Glutamatergic neuron (in vitro differentiated cells): ENCODE data around the gene UQCRC2. TPM values are rescaled to one million over a fixed set of nuclear protein-coding genes. Genes with fewer than 3 reads are reported as not detected.

ENCODE experiments used
- DNase-seq: peaks from one replicate; pipeline ENCODE4 v3.0.0; 2022
- H3K27ac Mint-ChIP-seq: one replicate; pipeline ENCODE4 v1.8.0; 2020; ENCODE audit warnings: mild to moderate bottlenecking, mixed read lengths, inconsistent platforms; ENCODE audit not compliant: unreplicated experiment
- H3K27me3 Mint-ChIP-seq: one replicate; pipeline ENCODE4 v1.8.0; 2020; ENCODE audit warnings: mild to moderate bottlenecking, moderate library complexity, mixed read lengths, inconsistent platforms; ENCODE audit not compliant: unreplicated experiment
- H3K36me3 Mint-ChIP-seq: one replicate; pipeline ENCODE4 v1.8.0; 2020; ENCODE audit warnings: mild to moderate bottlenecking, mixed read lengths, inconsistent platforms; ENCODE audit not compliant: unreplicated experiment
- H3K4me1 Mint-ChIP-seq: one replicate; pipeline ENCODE4 v1.8.0; 2020; ENCODE audit warnings: mild to moderate bottlenecking, low read depth, mixed read lengths, inconsistent platforms; ENCODE audit not compliant: unreplicated experiment
- H3K4me3 Mint-ChIP-seq: one replicate; pipeline ENCODE4 v1.8.0; 2020; ENCODE audit warnings: mild to moderate bottlenecking, mixed read lengths, inconsistent platforms; ENCODE audit not compliant: unreplicated experiment
- H3K9me3 Mint-ChIP-seq: one replicate; pipeline ENCODE4 v1.8.0; 2020; ENCODE audit warnings: mild to moderate bottlenecking, moderate library complexity, mixed read lengths, inconsistent platforms; ENCODE audit not compliant: unreplicated experiment
- total RNA-seq: library from RNA; stranded (reverse); fragmentation: NEBNext Ultra II Directional; extraction: Animal tissue kit (Norgen Biotek cat#: 25700); gene quantifications from one replicate; pipeline ENCODE4 v1.2.1, GENCODE V29; 2021; ENCODE audit not compliant: unreplicated experiment
- TF ChIP-seq, protein P1 (sequence below): fragments of 200-600 bp; sonication (generic); IDR thresholded peaks from one replicate; pipeline ENCODE4 v1.5.0; 2021; ENCODE audit not compliant: partially characterized antibody, unreplicated experiment

Gene UQCRC2
- total RNA-seq, 1 donor from 2014 or later, result 193 TPM

DNA sequence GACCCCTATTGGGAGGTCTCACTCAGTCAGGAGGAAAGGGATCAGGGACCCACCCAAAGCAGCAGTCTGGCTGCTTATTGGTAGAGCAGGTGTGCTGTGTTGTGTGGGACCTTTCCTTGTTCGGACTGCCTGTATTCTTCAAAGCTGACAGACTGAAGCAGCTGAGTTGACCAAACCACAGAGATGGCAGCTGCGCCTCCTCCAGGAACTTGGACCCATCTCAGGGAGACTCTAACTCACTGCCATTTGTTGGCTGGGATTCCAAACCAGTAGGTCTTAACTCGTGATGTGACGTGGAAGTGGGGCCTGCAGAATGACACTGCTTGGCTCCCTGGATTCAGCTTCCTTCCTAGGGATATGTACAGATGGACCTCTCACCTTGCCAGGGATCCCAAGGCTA, 9.6 kb upstream of the UQCRC2 start:
- Mint-ChIP-seq H3K4me3 (no peak overlapping the region), H3K27ac (no peak overlapping the region), H3K4me1 (no peaks in the 10 kb centered on the region), H3K27me3 (peaks cover 1% of the 10 kb centered on the region), H3K9me3 (peaks cover 2% of the 10 kb centered on the region), H3K36me3 (no peaks in the 10 kb centered on the region)
- TF ChIP-seq, protein P1, sequence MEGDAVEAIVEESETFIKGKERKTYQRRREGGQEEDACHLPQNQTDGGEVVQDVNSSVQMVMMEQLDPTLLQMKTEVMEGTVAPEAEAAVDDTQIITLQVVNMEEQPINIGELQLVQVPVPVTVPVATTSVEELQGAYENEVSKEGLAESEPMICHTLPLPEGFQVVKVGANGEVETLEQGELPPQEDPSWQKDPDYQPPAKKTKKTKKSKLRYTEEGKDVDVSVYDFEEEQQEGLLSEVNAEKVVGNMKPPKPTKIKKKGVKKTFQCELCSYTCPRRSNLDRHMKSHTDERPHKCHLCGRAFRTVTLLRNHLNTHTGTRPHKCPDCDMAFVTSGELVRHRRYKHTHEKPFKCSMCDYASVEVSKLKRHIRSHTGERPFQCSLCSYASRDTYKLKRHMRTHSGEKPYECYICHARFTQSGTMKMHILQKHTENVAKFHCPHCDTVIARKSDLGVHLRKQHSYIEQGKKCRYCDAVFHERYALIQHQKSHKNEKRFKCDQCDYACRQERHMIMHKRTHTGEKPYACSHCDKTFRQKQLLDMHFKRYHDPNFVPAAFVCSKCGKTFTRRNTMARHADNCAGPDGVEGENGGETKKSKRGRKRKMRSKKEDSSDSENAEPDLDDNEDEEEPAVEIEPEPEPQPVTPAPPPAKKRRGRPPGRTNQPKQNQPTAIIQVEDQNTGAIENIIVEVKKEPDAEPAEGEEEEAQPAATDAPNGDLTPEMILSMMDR, result no peak
- DNase-seq, result no peak

DNA sequence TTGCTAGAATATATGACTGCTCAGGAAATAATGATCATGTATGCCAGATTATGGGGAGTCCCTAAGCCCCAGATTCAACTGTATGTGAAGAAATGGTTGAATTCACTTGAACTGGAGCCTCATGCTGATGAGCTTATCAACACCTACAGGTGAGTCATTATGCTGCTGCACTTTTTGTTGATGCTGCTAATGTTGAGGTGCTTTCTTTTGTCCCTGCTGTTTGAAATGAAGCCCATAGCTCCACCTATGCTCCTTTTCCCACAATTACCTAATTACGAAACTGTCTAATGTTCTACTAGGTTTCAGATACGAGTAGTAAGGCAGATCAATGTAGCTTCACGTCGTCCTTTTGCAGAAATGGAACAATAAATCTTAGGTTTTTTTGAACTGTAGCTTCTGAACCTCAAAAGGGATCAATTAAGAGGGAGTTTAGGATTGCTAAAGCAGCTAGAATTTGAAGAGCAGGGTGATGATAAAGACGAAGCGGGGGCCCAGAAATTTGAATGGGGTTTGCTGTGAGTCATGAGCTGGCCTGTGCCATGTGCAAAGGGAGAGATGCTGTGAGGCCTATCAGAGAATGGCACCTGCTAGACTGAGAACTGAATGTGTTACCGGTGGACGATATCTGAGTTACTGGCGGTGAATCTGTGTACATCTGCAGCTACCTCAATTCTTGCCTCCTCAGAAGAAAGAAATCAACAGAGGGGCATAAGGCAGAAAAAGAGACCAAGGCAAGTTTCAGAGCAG, 6.1 kb upstream of the UQCRC2 start:
- peaks cover 1% of the 10 kb centered on the region for H3K27me3 Mint-ChIP-seq
- H3K4me1 Mint-ChIP-seq, result peaks cover 2% of the 10 kb centered on the region
- DNase-seq, result no peak
- H3K27ac Mint-ChIP-seq, result no peak overlapping the region
- TF ChIP-seq, protein P1, result no peak
- no peaks in the 10 kb centered on the region for H3K36me3 Mint-ChIP-seq
- H3K4me3 Mint-ChIP-seq, result no peak overlapping the region
- peaks cover 2% of the 10 kb centered on the region for H3K9me3 Mint-ChIP-seq

DNA sequence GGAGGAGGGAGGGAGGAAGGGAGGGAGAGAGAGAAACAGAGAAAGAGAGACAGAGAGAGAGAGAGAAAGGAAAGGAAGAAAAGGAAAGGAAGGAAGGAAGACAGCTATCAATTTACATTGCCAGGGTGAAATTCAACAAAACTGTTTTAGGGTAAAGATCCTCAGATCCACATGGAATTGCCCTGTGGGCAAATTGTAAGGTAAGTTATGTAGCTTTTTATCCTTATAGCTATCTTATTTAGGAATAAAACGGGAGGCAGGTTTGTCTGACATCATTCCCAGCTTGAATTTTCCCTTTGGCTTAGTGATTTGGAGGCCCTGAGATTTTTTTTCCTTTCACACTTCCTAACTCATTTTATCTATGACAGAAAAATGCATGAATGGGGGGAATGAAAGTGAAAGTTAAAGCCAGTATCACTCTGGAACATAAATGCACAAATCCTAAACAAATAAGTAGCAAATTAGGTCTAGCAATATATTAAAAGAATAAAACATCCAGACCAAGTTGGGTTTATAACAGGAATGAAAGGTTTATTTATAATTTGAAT, 3.4 kb upstream of the UQCRC2 start:
- TF ChIP-seq, protein P1, result no peak
- Mint-ChIP-seq H3K9me3 (peaks cover 8% of the 10 kb centered on the region), H3K27me3 (peaks cover 8% of the 10 kb centered on the region), H3K4me3 (no peak overlapping the region), H3K27ac (no peak overlapping the region), H3K36me3 (no peaks in the 10 kb centered on the region), H3K4me1 (peaks cover 8% of the 10 kb centered on the region)
- no peak for DNase-seq

DNA sequence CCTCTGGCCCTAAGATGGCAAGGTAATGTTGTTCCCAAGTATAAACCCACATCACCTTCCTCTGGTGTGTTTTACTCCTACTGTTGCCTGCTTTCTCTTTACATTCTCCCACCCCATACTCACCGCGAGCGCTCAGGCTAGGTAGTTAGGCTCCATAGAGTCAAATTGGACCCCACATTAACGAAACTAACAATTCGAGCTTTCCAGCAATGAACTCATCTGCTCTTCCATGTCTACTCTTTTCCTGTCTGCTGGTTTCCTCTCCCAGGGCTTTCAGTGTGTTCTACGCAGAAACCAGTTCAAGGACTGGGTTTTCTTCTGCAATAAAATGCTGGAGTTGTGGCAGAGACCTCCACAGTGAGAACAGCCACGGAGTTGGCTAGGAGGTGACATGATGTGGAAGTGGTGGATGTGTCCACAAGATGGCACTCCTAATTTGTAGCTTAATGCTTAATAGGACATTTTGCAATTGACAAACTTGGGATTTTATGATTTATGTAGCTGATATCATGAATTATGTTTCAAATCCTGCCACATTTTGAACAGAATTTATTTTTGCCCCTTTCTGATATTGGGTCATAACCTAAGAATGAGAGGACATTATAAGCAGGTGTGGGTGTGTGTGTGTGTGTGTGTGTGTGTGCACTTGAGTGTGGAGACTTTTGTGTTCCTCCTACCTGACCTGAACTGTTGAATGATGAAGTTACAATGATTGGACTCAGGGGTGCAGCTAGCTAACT, 2.2 kb upstream of the UQCRC2 start:
- Mint-ChIP-seq H3K27ac (no peak overlapping the region), H3K36me3 (no peaks in the 10 kb centered on the region), H3K27me3 (peaks cover 8% of the 10 kb centered on the region), H3K9me3 (peaks cover 8% of the 10 kb centered on the region), H3K4me1 (peaks cover 8% of the 10 kb centered on the region), H3K4me3 (peak overlapping the region; percentile 35)
- DNase-seq, result peak; percentile 19
- TF ChIP-seq, protein P1, result no peak
